H1 (cell line): Measurements from ENCODE around the gene LAMB1. TPM values are rescaled to one million over a fixed set of nuclear protein-coding genes. Genes with fewer than 3 reads are reported as not detected.

Source experiments
- CTCF ChIA-PET: fragments of 300-600 bp; sonication (Branson Sonifier 250); formaldehyde crosslinking; loops from one replicate; lab custom pipeline; 2021; ENCODE audit not compliant: partially characterized antibody; lab: Charles Lee
- POLR2A ChIA-PET: fragments of 300-600 bp; sonication (Branson Sonifier 250); formaldehyde crosslinking; loops from one replicate; lab custom pipeline; 2021; ENCODE audit warnings: inconsistent platforms; ENCODE audit not compliant: partially characterized antibody; lab: Charles Lee
- DNase-seq, 2 experiments: peaks; one replicate each; pipeline versions ENCODE4 v3.0.0 to v3.0.0-alpha.2; 2010 to 2022; ENCODE audit warnings: low spot score in 2 of 2, low read depth in 1 of 2, mixed read lengths in 1 of 2
- FAIRE-seq: peaks from 2 replicates; lab custom pipeline; 2011; peaks lifted over from hg19 to GRCh38; lab: Jason Lieb, UNC
- H2AFZ ChIP-seq: 2 replicates; pipeline ENCODE4 v1.8.1; 2012; ENCODE audit warnings: low read length, inconsistent platforms
- H2AK5ac ChIP-seq: 2 replicates; pipeline ENCODE4 v1.6.1; 2013; ENCODE audit warnings: low read depth, low read length
- H2BK120ac ChIP-seq: replicated peaks from 2 replicates; pipeline ENCODE3; 2013; ENCODE audit warnings: low read depth, low read length, inconsistent platforms
- H2BK12ac ChIP-seq: 2 replicates; pipeline ENCODE4 v1.6.1; 2013; ENCODE audit warnings: low read depth, low read length
- H2BK15ac ChIP-seq: 2 replicates; pipeline ENCODE4 v1.6.1; 2013; ENCODE audit warnings: low read length
- H2BK20ac ChIP-seq: 2 replicates; pipeline ENCODE4 v1.6.1; 2013; ENCODE audit warnings: low read length
- H2BK5ac ChIP-seq: 2 replicates; pipeline ENCODE4 v1.6.1; 2013; ENCODE audit warnings: low read depth, low read length
- H3K14ac ChIP-seq: 2 replicates; pipeline ENCODE4 v1.6.1; 2013; ENCODE audit warnings: inconsistent platforms; ENCODE audit not compliant: insufficient read length
- H3K18ac ChIP-seq: 2 replicates; pipeline ENCODE4 v1.6.1; 2013; ENCODE audit warnings: low read length; ENCODE audit errors: extremely low read depth
- H3K23ac ChIP-seq: 2 replicates; pipeline ENCODE4 v1.6.1; 2013; ENCODE audit warnings: inconsistent platforms; ENCODE audit not compliant: insufficient read length
- H3K23me2 ChIP-seq: 2 replicates; pipeline ENCODE4 v1.6.1; 2013; ENCODE audit warnings: low read depth, low read length
- H3K27ac ChIP-seq: 2 replicates; pipeline ENCODE4 v1.6.1; 2011; ENCODE audit warnings: low read depth, low read length, inconsistent platforms
- H3K27me3 ChIP-seq, 4 experiments: replicated peaks in 1 of 4; 1 replicate in 1 of 4; 2 replicates in 3 of 4; pipeline versions ENCODE4 v1.6.1 to v1.8.1; 2011 to 2013; ENCODE audit warnings: low read length in 3 of 4, mild to moderate bottlenecking in 3 of 4, inconsistent platforms in 2 of 4, mixed read lengths in 2 of 4, moderate library complexity in 1 of 4; ENCODE audit not compliant: control insufficient read depth in 3 of 4, insufficient read depth in 3 of 4; ENCODE audit errors: extremely low read depth in 1 of 4
- H3K36me3 ChIP-seq, 4 experiments: 2 replicates each; pipeline versions ENCODE4 v1.6.1 to v1.8.1; 2011 to 2013; ENCODE audit warnings: mild to moderate bottlenecking in 4 of 4, low read length in 3 of 4, moderate library complexity in 2 of 4, control low read depth in 1 of 4, inconsistent platforms in 1 of 4; ENCODE audit not compliant: insufficient read depth in 4 of 4, control insufficient read depth in 2 of 4
- H3K4ac ChIP-seq: replicated peaks from 2 replicates; pipeline ENCODE3; 2013; ENCODE audit warnings: low read length, low read depth, mixed read lengths, inconsistent platforms; ENCODE audit not compliant: insufficient read length
- H3K4me1 ChIP-seq, 4 experiments: replicated peaks in 1 of 4; 1 replicate in 1 of 4; 2 replicates in 3 of 4; pipeline versions ENCODE4 v1.6.1 to v1.8.1; 2011 to 2013; ENCODE audit warnings: low read length in 3 of 4, inconsistent platforms in 2 of 4, mixed read lengths in 1 of 4; ENCODE audit not compliant: insufficient read depth in 4 of 4, control insufficient read depth in 3 of 4
- H3K4me2 ChIP-seq, 2 experiments: 2 replicates each; pipeline versions ENCODE4 v1.6.1 to v1.8.1; 2011 to 2013; ENCODE audit warnings: low read depth in 2 of 2, low read length in 2 of 2, control low read depth in 1 of 2, inconsistent platforms in 1 of 2, mild to moderate bottlenecking in 1 of 2; ENCODE audit not compliant: insufficient read depth in 1 of 2
- H3K4me3 ChIP-seq, 4 experiments: fragments of 200-600, 300-600 bp in 1 of 4; sonication (generic), shearing (Covaris generic), sonication (Bioruptor Twin) in 1 of 4; 2 replicates each; pipeline versions ENCODE4 v1.5.1 to v1.8.1; 2011 to 2016; ENCODE audit warnings: low read length in 4 of 4, low read depth in 3 of 4, control low read depth in 2 of 4, inconsistent platforms in 2 of 4, mild to moderate bottlenecking in 2 of 4, mixed read lengths in 1 of 4, moderate library complexity in 1 of 4; ENCODE audit not compliant: insufficient read depth in 2 of 4; ENCODE audit errors: extremely low read depth in 1 of 4
- H3K56ac ChIP-seq: replicated peaks from 2 replicates; pipeline ENCODE3; 2013; ENCODE audit warnings: low read depth, mild to moderate bottlenecking, mixed read lengths, low read length, inconsistent platforms; ENCODE audit not compliant: insufficient read length
- H3K79me1 ChIP-seq: 2 replicates; pipeline ENCODE4 v1.6.1; 2013; ENCODE audit warnings: low read depth, low read length, control low read depth
- H3K79me2 ChIP-seq, 2 experiments: 2 replicates each; pipeline versions ENCODE4 v1.6.1 to v1.8.1; 2012 to 2013; ENCODE audit warnings: low read length in 2 of 2, mild to moderate bottlenecking in 2 of 2, inconsistent platforms in 1 of 2; ENCODE audit not compliant: insufficient read depth in 2 of 2, control insufficient read depth in 1 of 2
- H3K9ac ChIP-seq, 4 experiments: replicated peaks in 1 of 4; 1 replicate in 1 of 4; 2 replicates in 3 of 4; pipeline versions ENCODE4 v1.6.1 to v1.8.1; 2011 to 2013; ENCODE audit warnings: low read depth in 3 of 4, low read length in 3 of 4, control low read depth in 2 of 4, mild to moderate bottlenecking in 2 of 4, moderate library complexity in 2 of 4, inconsistent platforms in 1 of 4; ENCODE audit errors: extremely low read depth in 1 of 4
- H3K9me3 ChIP-seq, 2 experiments: 2 replicates each; pipeline versions ENCODE4 v1.6.1 to v1.8.1; 2012 to 2013; ENCODE audit warnings: mild to moderate bottlenecking in 2 of 2, moderate library complexity in 2 of 2, control low read depth in 1 of 2, inconsistent platforms in 1 of 2, low read depth in 1 of 2, low read length in 1 of 2, mixed read lengths in 1 of 2; ENCODE audit not compliant: insufficient read depth in 2 of 2
- H4K20me1 ChIP-seq, 2 experiments: replicated peaks in 1 of 2; 2 replicates each; pipeline versions ENCODE3 to v1.8.1; 2011 to 2013; ENCODE audit warnings: inconsistent platforms in 2 of 2, low read length in 2 of 2, mild to moderate bottlenecking in 1 of 2; ENCODE audit not compliant: insufficient read depth in 2 of 2, control insufficient read depth in 1 of 2
- H4K5ac ChIP-seq: 2 replicates; pipeline ENCODE4 v1.6.1; 2013; ENCODE audit warnings: low read length, low read depth, mixed read lengths, inconsistent platforms; ENCODE audit not compliant: insufficient read length
- H4K8ac ChIP-seq: 2 replicates; pipeline ENCODE4 v1.8.0; 2013; ENCODE audit warnings: mild to moderate bottlenecking, moderate library complexity, low read length, inconsistent platforms; ENCODE audit not compliant: insufficient read depth; ENCODE audit errors: extremely low read depth
- H4K91ac ChIP-seq: replicated peaks from 2 replicates; pipeline ENCODE3; 2013; ENCODE audit warnings: low read length, mixed read lengths, inconsistent platforms; ENCODE audit not compliant: insufficient read length
- NRF1 ChIP-seq: IDR thresholded peaks from 2 replicates; pipeline ENCODE4 v1.6.1; 2011; ENCODE audit warnings: mild to moderate bottlenecking, low read depth, low read length, improper control_type of control experiment
- SP2 ChIP-seq: IDR thresholded peaks from 2 replicates; pipeline ENCODE4 v1.6.1; 2012; ENCODE audit warnings: mild to moderate bottlenecking, low read length, inconsistent platforms
- YY1 ChIP-seq: IDR thresholded peaks from 2 replicates; pipeline ENCODE4 v1.6.1; 2011; ENCODE audit warnings: low read depth, mild to moderate bottlenecking, low read length
- WGBS, 2 experiments: shearing (Covaris generic) in 1 of 2; methylation state at CpG; one replicate each; pipeline versions ENCODE4 v1.1.6 to v1.1.7; 2013 to 2015; ENCODE audit warnings: low lambda C conversion rate in 2 of 2, mixed read lengths in 2 of 2, inconsistent platforms in 1 of 2, low coverage in 1 of 2, missing lambda C conversion rate in 1 of 2; ENCODE audit not compliant: insufficient replicate concordance in 2 of 2, insufficient coverage in 1 of 2, insufficient read length in 1 of 2; ENCODE audit errors: extremely low coverage in 1 of 2, missing lambda C conversion rate in 1 of 2; 5-methylcytosine and 5-hydroxymethylcytosine counted together
- polyA plus RNA-seq, 7 experiments: library from polyadenylated mRNA; depleted of rRNA in 3 of 7; stranded (reverse) in 5 of 7; unstranded in 2 of 7; fragments of >200 nt in 5 of 7; fragments of 200-250 nt in 2 of 7; gene quantifications; 1 replicate in 5 of 7; 2 replicates in 1 of 7; 4 replicates in 1 of 7; pipeline versions ENCODE4 v1.2.1 to v1.2.3, GENCODE V29; 2011 to 2013; ENCODE audit warnings: missing spikeins in 2 of 7, mixed read lengths in 2 of 7
- total RNA-seq: library from RNA; stranded (reverse); fragmentation: NEBNext Ultra II Directional; extraction: Animal tissue kit (Norgen Biotek cat#: 25700); gene quantifications from 2 replicates; pipeline ENCODE4 v1.2.1, GENCODE V29; 2021

Gene LAMB1
- total and polyA plus RNA-seq, 2 of the 8 experiments (the other 6 are each of a cell fraction or from before 2014, with no cell fraction given) = 31.9 to 38.5 TPM

DNA sequence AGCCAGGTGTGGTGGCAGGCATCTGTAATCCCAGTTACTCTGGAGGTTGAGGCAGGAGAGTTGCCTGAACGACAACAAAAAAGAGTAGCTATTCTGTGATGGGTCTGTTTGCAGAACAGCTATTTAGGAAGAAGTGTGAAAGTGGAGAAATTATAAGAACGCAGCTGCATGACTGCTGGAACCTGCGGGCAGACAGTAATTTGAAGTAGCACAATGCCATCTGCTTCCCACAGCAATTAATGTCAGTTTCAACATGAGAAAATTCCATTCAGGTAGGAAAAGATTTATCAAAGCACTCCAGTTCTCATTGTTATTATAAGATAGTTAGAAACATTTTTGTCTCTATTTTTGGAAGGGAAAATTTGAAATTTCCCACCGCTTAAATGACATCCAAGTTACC, 21.5 kb downstream of the LAMB1 start:
- Histone ChIP-seq H4K8ac (no peak overlapping the region), H2AFZ (no peak overlapping the region), H2BK12ac (no peak overlapping the region), H3K4me2 (no peak overlapping the region), H3K18ac (no peak overlapping the region), H3K4ac (no peak overlapping the region), H2BK15ac (no peak overlapping the region), H4K91ac (no peak overlapping the region), H2BK120ac (no peak overlapping the region), H3K79me2 (no peaks in the 10 kb centered on the region), H4K5ac (no peak overlapping the region), H4K20me1 (no peaks in the 10 kb centered on the region), H3K23me2 (no peaks in the 10 kb centered on the region), H3K36me3 (peaks cover 0 to 29% (median 2%) of the 10 kb centered on the region in 4 experiments; a peak in 5 of 8 replicates), H3K4me1 (peaks cover 0 to 3% (median 0%) of the 10 kb centered on the region in 4 experiments; a peak in 2 of 7 replicates), H3K14ac (no peak overlapping the region), H2BK5ac (no peak overlapping the region), H3K79me1 (no peaks in the 10 kb centered on the region), H2AK5ac (no peak overlapping the region), H3K23ac (no peak overlapping the region), H3K4me3 (no peak overlapping the region), H3K9ac (no peak overlapping the region), H3K27me3 (no peaks in the 10 kb centered on the region), H3K9me3 (no peaks in the 10 kb centered on the region), H3K27ac (no peak overlapping the region), H3K56ac (no peak overlapping the region), H2BK20ac (no peak overlapping the region)
- FAIRE-seq = no peak
- ChIA-PET POLR2A (no interaction called here), CTCF (interaction anchor here (1.0 to 3.9 kb wide), 6 partner anchors 9 to 102 kb away, joined by 3 to 19 read pairs (median 6); no protein-coding TSS in a partner anchor)
- TF ChIP-seq NRF1 = no peak
- no peak for TF ChIP-seq YY1
- TF ChIP-seq SP2 = no peak
- DNase-seq = no peak
- 66% methylated on average over 4 of the region's 4 CpGs; no CpG with 5 or more reads in 1 of the 2 experiments for WGBS, 2 experiments
